ENCODE data around the gene ARL14EPL.

Gene ARL14EPL

DNA sequence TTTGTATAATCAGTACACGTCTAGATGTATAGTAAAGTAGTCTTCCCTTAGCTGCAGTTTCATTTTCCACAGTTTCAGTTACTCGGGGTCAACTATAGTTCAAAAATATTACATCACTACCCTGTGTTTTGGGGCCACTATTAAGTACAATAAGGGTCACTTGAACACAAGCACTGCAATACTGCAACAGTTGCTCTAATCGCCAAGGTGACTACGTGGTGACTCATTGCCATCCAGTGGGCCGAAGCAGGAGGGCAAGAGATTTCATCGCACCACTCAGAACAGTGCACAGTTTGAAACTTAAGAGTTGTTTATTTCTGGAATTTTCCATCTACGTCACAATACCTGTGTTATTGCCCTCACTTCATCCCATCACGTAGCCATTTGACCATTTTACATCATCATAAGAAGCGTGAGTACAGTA lies at the start of gene ARL14EPL:
Gene ARL14EPL, plus strand, starts transcription at position 379 of the 424 bp plus-strand sequence. CDS start 18,994 bp downstream, outside the sequence.
- DNase-seq, result peak; percentile 7 to 20

- DNase-seq, result no peak
Measured at GRCh38 chr5:115983519-115983918, 48.8 kb upstream of the ARL14EPL start.

DNA sequence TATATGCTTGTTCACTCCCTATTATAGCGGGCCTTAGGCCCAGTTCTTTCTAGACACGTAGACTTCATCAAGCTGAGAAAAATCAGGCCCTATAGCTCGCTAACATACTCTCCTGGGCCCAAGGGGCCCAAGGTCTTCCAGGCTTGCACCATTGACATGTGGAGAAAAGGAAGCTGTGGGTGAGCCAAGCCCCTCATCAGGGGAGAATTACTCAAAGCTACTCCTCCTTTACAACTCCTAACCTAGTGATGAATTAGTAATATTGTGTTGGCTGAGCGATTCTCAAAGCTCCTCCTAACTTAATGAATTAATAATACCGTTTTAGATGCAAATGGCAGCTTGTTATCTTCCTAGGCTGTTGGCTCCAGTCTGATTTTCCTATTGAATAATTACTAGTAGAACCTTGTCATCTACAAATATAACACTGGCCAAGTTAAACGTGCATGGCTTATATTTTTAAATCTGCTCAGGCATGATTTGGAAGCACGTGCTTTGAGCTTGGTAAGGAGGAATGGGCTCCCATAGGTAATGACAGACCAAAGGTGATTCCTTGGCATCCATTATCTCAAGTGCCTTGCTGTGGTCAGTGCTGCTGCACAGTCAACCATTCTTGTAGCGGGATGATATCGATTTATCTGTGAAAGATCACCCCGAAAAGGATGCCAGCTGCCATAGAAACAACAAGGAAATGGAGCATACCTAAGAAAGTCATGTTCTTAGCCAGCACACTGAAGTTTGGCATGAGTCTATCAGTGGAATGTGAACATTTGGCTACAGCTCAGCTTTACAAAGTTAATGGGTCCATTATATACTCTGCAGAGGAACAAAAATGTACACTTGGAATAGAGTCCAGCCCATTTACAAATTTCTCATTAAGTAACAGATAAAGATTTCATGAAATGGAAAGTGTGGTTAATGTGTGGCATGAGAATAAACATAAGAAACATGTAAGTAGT lies 46.2 kb upstream of the ARL14EPL start:
- no peak for DNase-seq

GRCh38 chr5:115988002-115988401 lies 44.3 kb upstream of the ARL14EPL start:
- DNase-seq, result no peak

- DNase-seq, result no peak
Measured at GRCh38 chr5:115992848-115993350, 39.4 kb upstream of the ARL14EPL start.

DNA sequence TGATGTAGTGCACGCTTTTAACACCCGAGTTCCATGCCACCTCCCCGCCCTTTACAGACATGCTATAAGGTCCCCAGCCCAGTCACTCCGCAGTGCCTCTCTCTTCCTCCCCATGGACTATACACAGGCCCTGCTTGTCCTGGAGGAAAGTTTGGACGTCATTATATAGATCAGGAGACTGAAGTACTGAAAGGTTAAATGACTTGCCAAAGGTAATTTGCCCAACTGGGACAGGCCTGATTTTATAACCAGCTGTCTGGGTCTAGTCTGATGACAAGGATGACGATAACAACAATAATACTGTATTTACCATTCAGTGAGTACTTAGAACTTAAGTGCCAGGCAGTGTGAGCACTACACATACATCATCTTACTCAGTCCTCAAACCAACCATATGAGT lies 36.9 kb upstream of the ARL14EPL start:
- DNase-seq, result no peak

DNA sequence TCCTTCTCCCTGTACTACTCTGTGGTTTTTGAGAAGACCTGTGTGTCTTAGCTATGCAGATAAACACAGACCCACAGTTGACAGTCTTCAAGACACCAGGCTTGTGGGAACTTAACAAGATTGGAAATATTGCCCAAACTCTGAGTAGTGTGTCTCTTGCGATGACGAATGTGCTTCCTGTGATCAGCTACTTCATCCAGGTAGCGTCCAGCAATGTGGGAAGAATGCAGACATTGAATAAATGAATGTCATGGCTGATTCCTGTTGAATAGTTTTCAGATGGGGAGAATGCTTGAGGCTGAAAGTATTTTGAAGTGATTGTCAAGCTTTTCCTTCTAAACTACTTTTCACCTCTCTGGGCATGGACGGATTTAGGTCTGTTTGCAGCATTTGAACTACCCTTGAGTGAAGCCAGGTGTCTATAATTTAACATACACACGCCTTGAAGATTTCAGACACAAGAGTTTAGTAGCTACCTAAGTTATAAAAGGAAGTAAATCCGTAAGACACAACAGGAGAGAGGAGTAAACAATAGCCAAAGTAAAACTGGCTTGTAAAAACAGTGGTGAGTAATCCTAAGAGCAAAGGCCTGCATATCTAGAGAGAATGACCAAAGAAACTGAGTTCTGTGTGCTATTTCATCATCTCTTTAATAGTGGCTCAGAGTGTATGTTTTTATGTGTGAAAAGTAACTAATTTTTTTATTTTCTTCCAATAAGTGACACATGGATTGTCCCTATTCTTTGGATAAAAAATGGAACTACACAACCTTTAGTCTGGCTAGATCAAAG lies 30.0 kb upstream of the ARL14EPL start:
- DNase-seq, result no peak

GRCh38 chr5:116004248-116004647 lies 28.0 kb upstream of the ARL14EPL start:
- no peak for DNase-seq

GRCh38 chr5:116009806-116010205 lies 22.5 kb upstream of the ARL14EPL start:
- no peak for DNase-seq

DNA sequence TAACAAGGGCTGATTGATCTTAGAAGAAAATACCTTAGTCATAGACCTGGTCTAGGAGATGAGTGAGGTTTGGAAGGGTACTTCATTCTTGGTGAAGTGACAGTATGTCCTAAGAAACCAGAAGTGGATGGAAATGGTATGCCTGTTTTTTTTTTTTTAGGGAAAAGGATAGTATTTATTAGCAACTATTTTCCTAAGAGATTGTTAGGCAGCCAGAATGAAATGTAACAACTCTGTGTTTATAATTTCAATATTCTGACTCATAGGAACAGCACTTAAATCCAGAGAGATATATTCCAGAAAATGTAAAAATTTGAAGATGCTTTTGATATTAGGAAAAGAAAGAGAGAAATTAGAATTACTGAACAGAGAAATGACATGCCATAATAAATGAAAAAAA lies 21.2 kb upstream of the ARL14EPL start:
- DNase-seq, result no peak

GRCh38 chr5:116013207-116013785 lies 19.0 kb upstream of the ARL14EPL start:
- DNase-seq, result no peak

DNA sequence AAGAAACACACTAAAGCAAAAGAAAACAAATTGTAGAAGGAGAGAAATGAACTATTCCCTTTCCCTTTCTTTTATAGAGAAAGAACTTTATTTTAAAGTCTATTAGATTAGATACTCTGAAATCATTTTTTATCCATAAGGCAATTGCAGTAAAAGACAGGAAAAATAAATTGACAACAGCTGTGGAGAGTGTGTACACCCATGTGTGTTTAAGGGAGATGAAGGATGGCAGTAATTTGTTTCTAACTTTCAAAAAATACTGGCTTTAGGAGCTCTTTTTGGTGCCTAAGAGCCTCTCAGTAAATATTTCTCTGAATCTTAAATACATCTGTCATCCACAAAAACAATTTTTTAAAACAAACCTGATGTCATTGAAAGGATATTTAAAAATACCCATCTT lies 18.3 kb upstream of the ARL14EPL start:
- no peak for DNase-seq

- DNase-seq, result no peak
Measured at GRCh38 chr5:116023619-116024018, 8.7 kb upstream of the ARL14EPL start.

DNA sequence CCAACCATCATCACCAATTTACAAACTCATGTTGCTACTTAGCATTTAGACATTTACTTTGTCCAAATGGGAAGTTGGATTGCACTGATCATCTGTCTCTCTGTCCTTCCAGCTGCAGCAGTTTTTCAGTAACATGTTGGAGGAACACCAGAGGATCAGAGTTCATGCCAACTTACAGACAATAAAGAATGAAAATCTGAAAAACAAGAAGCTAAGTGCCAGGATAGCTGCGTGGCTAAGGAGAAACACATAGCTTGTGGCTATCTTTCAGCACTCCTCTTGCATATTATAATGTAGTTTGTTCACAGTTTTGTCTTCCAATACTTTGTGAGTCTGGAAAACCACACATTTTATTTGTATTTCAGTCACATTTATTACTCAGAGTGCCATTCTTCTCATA lies 6.4 kb upstream of the ARL14EPL start:
- DNase-seq, result no peak

GRCh38 chr5:116032991-116033390 lies 719 bp downstream of the ARL14EPL start:
- no peak for DNase-seq

- DNase-seq, result no peak
Measured at GRCh38 chr5:116035123-116035522, 2.9 kb downstream of the ARL14EPL start.

DNA sequence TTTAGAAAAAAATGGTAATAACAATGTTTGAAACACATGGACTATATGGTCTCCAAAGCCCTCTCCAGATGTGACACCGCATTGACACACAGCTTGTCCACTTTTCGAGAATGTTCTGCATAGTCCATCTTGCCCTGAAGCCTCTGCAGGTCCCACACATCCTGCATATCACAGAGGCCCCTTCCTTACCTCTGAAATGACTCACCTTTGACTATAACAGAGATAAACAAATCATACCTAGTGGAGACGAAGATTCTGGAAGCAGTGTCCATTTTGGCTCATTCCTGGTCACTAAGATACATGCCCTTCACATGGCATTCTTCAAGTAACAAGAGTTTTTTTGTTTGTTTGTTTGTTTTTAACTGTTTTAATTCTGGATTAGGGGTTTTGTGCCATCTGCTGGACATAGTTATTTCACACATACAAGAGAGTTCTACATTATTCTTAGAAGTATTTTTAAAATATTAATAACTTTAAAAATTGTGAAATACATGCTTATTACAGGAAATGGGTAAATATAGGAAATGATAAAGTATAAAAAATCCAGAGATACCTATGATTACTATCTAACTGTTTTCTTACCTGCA lies 5.1 kb downstream of the ARL14EPL start:
- peak; percentile 7 to 19 for DNase-seq

DNA sequence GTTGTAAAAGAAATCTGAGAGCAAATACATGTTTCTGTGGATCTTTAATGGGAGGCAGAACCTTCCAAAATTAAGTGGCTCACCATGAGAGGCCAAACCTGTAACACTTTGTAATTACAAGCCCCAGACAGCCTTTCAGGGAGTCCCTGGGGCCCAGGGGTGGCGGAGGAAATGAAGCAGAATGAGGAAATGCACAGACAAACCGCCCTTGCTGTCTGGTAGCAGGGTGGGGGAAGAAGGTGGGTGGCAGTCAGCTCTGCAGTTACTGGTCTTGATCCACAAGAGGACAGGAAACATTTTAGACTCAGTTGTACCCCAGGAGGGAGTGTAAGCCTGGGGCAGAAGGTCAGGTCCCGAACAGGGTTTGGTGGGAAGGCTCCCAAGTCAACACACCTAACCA lies 6.5 kb downstream of the ARL14EPL start:
- peak; percentile 71 to 81 for DNase-seq

- DNase-seq, result no peak
Measured at GRCh38 chr5:116042375-116042774, 10.1 kb downstream of the ARL14EPL start.

GRCh38 chr5:116044073-116044472 lies 11.8 kb downstream of the ARL14EPL start:
- no peak for DNase-seq

DNA sequence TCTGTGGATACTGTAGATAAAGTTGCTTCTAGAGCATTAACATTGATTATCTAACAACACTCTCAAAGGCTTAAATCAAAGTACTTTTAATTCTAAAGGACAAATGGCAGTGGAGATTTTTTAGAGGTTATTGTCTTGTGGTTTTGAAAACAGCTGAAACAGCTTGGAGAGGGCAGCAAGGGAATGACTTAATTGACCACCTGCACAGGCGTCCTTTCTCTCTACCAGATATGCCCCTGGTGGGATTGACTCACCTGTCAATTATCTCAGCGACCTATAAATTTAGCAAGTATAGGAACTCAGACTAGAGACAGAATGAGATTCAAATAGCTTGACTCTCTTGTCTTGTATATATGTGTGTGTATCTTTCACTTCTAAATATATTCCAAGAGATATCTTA lies 13.5 kb downstream of the ARL14EPL start:
- DNase-seq, result no peak

- DNase-seq, result no peak
Measured at GRCh38 chr5:116046261-116046660, 14.0 kb downstream of the ARL14EPL start.

DNA sequence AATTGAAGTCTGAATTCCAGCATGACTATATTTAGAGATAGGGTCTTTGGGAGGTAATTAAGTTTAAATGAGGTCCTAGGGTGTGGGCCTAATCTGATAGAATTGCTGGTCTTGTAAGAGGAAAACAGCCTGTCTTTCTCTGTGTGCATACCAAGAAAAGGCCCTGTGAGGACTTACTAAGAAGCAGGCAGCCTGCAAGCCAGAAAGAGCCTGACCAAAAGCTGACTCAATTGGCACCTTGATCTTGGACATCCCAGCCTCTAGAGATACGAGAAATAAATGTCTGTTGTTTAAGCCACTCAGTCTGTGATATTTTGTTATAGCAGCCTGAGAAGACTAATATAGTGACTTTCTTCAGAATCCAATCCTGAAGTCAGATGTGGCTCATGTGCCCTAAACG lies 14.6 kb downstream of the ARL14EPL start:
- DNase-seq, result no peak

Measured in Kasumi-1 (cell line).